ENCODE data around the gene TSC2.
"Not testable (repeated sequence)": the region's sequence is repeated elsewhere in the genome, so short reads cannot be mapped to it uniquely, and the experiment has no call there.

DNA sequence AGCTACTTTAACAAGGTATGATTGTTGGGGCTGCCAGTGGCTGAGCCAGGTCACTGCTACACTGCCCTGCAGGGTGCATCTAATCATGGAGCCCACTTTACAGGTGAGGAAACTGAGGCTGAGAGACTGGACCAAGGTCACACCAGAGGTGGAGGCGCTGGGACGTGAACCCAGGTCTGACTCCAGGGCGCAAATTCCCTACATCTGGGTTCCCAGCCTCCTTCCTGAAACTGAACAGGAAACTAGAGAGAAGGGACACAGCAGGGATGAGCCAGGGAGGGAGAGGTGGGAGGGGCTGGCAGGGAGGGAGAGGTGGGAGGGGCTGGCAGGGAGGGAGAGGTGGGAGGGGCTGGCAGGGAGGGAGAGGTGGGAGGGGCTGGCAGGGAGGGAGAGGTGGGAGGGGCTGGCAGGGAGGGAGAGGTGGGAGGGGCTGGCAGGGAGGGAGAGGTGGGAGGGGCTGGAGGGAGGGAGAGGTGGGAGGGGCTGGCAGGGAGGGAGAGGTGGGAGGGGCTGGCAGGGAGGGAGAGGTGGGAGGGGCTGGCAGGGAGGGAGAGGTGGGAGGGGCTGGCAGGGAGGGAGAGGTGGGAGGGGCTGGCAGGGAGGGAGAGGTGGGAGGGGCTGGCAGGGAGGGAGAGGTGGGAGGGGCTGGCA, 80.0 kb downstream of the TSC2 start:
- TF ChIP-seq POLR2A (IDR thresholded peaks at IDR 0.05; ENCODE audit: low read depth, low read length); POLR2AphosphoS5 (IDR thresholded peaks at IDR 0.05; ENCODE audit: low read depth, low read length); TAF1 (IDR thresholded peaks at IDR 0.05; ENCODE audit: borderline replicate concordance, low read depth, low read length): not testable (repeated sequence)

Data from GM12892 (cell line).